ENCODE results near the gene SHISA6.
"Not testable (repeated sequence)": the region's sequence is repeated elsewhere in the genome, so short reads cannot be mapped to it uniquely, and the experiment has no call there.

SHISA6 gene

DNA sequence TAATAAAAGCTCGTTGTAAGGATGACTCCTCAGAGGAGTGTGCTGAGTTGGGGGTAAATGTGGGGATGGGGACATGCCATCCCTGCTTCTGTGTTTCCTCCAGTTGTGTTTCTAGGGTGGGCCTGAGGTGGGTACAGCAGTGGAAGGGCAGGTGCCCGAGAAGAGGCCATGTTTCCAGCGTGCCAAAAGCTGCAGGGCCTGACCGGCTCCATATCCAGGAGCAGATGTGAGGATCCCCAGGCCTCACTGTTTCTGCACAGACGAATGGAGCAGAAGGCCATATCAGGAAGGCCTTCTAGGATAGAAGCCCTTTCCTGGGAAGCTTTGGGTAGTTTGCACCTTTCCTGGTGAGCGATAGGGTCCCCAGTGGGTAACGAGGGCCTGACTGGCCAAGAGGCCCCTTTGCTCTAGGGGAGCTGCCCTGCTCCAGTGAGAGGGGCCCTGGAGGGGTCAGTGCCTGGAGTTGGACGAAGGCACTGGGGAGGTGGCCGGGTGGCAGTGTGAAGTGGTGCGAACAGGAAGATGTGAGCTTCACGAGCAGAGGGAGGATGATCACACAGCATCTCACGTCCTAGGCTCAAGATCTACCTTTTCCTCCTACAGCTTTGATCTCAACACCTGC is 62.9 kb downstream of the SHISA6 start:
- no peak for DNase-seq

DNA sequence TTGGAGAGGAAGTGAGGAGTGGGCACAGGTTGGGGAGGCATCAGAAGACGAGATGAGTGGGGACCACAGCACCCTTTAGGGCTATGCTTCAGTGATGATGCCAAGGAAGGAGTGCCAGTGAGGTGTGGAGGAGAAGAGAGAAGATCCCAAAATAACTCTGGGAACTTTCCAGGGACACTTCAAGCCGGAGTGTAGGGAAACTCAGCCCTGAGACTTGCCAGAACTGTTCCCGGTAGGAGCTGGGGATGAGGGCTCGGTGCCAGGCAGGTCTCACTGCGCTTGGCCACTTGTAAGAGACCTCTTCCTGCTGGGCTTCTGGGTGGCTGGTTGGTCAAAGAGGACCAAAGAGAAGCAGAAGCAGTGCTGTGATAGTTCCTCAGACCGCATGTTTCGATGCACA is 63.6 kb downstream of the SHISA6 start:
- DNase-seq, result no peak

DNA sequence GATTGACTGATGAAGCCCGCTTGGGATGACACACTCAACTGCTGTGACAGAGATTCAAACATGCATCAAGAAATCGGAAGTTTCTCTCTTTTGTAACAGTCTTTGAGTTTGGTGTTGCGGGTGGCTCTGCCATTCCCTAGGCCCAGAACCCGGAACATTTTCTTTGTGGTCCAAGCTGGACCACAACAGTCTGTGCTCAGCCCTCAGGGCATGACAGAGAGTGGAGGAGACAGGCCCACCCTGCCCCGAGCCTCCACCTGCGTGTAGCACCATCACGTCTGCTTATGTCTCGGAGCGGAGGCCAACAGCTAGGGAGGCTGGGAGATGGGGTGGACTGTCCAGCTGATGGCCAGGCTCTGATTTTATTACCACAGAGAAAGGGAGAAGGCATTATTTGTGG is 64.5 kb downstream of the SHISA6 start:
- DNase-seq, result no peak

DNA sequence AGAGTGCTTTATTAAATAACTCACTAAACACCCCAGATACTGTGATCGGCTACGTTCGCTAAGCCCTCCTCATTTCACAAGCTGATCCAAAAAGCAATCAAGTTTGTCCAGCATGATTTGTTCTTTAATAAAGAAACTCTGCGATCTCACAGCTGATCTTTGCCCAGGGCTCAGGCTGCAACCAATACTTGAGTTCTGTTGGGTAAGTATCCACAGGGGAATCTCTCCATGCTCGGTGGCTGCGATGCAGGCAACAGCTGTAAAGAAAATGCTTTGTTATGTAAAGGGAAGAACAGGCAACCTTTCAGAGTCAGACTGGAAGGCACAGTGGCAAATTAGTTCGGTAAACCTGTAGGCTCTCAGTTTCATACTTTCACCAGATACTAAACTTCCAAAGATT is 67.5 kb downstream of the SHISA6 start:
- no peak for DNase-seq

DNA sequence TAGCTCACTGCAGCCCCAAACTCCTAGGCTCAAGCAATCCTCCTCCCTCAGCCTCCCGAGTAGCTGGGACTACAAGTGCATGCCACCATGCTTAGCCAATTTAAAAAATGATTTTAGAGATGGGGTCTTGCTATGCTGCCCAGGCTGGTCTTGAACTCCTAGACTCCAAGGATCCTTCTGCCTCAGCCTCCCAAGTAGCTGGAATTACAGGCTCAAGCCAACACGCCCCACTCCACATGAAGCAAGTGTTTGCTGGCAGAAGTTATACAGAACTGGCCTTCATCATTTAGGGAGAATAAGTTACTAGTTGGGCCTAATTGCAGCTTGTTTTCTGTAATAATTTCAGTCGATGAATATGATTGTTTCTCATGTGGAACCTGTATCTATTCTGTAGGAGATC is 68.0 kb downstream of the SHISA6 start:
- DNase-seq, result no peak

DNA sequence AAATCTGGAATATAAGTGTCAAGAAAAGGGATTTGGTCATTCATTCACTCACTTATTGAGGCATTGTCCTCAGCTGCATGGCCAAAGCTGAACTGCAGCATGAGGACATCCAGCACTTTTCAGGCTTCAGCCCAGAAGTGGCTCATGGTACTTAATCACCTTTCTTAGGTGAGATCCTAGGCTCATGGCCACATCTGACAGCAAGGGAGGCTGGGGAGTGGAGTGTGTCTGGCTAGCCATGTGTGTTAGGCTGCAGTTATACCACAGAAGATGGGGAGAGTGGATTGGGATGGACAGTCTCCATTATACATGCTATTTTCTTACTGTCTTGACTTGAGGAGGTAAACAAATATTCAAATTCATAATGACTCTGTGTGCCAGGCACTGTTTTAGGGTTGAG is 68.8 kb downstream of the SHISA6 start:
- no peak for DNase-seq

DNA sequence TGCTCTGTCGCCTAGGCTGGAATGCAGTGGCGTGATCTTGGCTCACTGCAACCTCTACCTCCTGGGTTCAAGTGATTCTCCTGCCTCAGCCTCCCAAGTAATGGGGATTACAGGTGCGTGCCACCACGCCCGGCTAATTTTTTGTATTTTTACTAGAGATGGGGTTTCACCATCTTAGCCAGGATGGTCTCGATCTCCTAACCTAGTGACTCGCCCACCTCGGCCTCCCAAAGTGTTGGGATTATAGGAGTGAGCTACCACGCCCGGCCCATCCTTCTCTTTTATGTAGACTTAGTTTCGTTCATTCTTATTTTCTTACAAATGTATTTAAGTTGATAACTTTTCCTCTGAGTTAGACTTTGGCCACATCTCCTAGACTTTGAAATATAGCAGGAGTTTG is 75.4 kb downstream of the SHISA6 start:
- not testable (repeated sequence) for DNase-seq

DNA sequence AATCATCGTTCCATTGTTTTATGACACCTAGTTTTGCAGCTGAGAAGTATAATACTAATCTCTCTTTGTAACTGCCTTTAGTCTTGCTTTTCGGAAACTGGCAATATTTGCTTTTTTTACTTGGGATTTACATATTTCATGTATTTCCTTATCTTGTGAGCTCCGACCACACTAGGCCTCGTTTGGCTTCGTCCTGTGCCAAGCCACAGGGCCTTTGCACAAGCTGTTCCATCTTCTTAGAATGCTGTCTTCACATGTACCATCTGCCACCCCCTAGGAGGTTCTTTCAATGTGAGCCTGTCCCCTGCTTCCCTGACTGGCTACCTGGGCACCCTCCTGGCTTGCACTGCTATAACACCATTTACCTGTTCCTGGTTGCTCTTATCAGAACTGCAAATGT is 77.2 kb downstream of the SHISA6 start:
- DNase-seq, result no peak

DNA sequence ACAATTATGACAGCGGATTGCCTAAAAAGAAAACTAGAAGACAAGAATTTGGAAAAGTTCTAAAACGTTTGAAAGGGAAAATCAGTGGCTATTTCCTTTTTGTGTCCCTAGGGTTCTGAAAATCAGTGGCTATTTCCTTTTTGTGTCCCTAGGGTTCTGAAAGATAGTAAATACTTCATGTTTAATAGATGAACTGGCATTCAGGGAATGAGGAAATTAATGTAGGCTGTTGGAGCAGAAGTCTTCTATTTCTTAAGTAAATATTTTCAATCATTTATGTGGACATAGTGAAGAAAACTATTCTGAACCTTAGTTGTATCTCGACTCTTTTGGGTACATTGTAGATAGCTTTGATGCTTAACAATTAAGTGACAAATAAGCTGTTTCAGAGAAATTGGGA is 78.9 kb downstream of the SHISA6 start:
- no peak for DNase-seq

DNA sequence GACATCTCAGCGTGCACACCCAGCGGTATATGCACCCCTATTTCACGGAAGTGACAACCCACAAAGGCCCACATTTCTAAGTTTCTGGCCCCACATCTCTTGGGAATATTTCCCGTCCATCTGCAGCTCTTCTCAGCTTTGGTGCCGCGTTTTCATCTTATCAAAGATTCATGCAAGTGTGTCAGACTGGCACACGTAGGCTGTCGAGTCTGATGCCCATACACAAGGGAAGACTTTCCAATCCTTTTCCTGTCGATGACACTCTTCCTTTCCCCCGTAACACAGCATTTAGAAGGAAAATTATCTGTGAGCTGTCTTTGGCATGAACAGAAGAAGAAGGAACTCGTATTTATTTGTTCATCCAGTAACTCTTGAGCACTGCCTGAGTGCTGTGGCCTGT is 83.0 kb downstream of the SHISA6 start:
- no peak for DNase-seq

DNA sequence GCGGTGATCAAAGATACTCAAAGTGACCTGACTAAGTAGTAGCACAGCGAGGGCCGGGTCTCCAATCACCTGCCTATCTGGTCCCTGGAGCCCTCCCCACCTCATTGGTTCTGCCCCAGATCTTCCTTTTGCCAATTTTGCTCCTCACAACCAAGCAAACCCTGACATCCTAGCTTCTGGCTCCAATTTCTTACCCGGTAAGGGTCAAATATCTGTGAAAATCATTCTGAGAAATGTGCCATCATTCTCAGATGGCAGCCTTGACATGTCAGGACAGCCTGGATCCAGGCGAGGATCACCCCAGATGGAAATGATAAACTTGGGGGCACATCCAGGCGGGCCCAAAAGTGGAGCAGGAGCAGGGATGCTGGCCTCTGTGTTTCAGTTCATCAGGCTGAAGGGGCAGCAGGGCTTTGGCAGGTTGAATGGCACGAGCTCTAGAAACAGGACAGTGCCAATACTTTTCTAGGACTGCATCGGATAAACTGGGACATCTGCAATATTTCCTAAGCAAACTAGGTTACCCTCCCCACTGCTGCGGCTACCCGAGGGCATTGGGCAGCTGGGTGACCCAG is 83.9 kb downstream of the SHISA6 start:
- DNase-seq, result no peak

DNA sequence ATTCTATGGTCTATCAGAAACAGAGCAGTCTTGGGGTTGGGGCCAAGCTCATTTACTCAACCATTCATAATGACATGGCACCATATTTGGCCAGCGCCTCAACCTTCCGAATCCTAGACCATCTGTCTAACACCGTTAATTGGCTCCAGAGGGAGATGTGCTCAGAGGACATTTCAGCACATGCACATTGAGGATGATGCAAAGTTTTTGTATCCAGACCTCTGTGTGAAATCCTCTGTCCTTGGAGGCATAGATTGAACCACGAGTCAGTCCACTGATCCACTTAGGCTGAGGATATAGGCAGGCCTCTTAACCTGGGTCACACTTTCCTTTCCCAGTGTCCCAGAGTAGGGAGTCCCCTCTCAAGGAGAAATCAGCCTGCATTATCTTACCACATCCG is 85.5 kb downstream of the SHISA6 start:
- DNase-seq, result no peak

DNA sequence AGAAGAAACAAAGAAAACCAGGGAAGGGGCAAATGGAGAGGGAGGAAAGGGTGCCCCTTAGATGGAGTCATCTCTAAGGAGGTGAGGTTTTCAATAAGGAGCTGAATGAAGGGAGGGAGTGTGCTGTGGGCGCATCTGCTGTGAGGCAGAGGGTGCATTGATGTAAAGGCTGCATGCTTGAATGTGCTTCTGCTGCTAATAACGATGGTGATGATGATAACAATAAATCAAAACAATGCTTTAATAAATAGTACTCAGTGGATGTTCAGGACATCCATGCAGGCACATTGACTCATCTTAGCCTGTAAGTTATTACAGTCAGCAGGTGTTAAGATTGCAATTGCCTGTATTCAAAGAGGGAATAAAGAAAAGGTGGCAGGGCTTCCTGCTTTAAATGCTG is 87.8 kb downstream of the SHISA6 start:
- no peak for DNase-seq

DNA sequence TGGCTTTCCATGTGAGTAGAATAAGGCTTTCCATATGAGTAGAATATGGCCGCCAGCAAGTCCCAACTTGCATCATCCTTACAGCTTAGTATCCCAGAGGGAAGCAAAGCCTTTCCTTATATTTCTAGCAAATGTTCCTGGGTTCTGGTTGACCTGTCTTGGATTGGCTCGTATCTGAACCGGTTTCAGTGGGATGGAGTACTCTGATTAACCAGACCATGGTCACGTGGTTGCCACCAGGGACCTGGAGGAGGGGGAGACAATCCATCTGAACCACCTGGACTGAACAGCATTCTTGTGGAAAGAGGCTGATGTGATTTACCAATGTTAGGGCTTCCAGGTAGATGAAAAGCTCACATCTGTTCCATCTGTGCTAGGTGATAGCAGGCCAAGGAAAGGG is 89.0 kb downstream of the SHISA6 start:
- DNase-seq, result no peak

DNA sequence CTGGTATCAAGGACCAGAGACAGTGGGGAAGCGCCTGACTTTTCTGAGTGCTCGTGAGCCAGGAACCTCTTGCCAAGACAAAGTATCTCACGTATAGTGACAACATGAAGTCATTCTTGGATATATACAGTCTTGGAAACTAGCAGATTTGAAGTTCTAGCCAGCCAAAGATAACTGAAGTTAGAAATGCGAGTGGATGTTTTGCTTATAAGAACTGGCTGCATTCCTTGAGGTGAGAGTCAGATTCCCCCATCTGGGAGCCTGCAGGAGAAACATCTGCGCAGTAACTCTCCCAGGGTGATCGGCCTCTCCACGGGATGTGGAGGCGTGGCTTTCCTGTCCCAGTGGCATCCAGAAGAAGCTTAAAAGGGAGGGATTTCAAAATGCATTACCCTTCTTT is 89.8 kb downstream of the SHISA6 start:
- no peak for DNase-seq

DNA sequence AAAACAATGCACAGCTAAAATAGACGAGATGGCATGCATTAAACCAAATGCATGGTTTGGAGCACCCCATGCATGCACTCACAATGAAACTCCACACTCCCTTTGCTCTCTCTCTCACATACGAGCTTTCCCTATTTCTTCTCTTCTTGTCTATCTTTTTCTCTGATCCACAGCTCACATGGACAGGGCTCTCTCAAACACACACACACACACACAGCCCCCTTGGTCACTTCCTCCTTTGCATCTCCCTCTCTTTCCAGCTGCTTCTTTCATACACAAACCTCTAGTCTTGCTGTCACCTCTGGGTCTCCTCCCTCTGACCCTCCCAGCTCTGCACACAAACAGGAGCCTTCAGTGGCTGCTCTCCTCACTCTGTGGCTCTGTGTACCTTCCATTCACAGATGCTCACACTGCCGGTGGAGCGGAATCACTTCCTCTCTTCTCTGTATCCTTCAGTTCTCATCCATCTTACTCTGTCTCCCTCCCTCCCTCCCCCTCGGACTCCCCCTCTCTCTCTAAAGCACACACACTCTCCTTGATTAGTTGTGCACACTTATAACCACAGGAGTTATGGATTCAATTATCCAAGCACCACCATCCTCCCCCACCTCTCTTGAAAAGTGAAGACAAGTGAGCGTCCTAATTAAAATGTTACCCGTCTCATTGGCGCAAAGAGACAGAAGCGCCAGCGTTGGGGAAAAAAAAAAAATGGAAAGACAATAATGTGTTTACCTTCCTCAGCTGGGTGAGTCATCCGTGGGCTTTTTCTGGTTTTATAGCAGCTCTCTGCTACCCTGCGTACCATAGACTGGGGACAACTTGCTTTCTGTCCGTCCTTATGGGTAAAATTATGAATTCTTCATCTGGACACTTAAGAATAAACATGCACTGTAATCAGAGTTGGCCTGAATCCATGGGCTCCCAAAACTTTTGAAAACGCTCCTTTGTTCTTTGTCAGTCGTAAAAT is 90.8 kb downstream of the SHISA6 start:
- no peak for DNase-seq

DNA sequence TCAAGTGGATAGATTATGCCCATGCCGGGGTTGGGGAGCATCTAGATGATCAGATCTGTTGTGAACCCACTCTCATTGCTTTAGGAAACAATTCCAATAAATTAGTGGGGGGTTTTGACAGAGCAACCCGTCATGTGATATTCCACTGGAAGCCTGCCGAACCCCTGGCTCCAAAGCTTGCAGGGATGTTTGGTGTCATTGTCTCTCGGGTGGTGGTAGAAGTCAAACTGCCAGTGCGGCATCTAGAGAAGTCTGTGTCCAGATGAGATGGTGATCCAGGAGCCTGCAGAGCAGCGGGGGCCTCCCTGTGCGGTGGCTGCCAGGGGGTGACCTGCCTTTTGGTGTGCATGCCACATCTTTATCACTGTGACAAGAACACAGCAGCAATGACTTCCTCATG is 91.7 kb downstream of the SHISA6 start:
- DNase-seq, result no peak

DNA sequence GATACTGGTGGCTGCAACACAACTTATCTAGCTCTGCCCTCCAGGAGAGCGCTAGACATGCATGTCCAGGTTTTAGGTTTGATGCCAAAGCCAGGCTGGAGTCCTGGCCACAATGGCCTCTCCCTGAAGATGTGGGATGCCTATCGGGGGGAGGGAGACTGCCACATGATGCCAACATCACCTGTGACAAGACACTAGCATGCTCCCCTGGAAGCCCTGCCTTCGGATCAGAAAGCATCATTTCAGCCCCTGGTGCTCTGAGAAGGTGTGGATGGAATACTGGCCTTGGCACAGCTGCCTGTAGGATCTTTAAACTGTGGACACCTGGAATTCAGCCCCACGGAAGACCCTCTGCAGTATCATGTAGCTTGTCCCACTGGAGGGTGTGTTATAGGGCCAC is 93.5 kb downstream of the SHISA6 start:
- DNase-seq, result no peak

DNA sequence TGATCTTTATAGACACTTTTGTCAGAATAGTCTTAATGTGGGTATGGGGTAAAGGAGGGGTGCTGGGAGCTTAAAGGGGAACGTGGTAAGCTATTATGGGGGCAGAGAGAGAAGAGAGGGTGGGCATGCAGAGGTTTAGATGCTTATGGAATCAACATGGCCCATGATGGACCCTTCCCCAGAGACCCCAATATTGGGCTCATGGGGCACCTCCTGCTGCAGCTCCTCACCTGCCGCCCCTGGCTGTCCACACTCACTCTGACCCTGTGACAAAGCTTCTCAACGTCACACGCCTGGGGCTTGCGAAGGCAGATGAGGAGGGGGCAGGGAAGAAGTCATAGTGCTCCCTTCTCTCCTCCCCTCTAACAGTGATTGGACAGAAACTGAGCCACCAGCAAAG is 95.3 kb downstream of the SHISA6 start:
- no peak for DNase-seq

DNA sequence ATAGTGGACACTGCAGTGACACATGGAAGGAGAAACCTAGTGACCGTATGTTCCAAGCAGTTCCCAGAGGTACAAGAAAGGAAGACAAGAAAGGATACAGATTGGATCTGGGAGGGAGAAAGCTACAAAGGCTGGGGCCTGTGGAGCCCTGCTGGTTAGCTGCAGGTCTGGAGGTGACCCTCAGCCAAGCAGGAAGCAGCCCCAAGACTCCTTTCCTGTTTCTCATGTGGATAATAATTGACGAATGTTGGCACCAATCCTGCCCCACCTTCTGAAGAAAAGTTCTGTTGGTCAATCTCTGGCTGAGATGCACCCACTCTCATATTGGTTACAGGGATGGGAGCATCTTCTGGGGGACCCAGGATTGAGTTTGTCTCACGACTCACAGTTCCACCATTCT is 99.8 kb downstream of the SHISA6 start:
- no peak for DNase-seq

DNA sequence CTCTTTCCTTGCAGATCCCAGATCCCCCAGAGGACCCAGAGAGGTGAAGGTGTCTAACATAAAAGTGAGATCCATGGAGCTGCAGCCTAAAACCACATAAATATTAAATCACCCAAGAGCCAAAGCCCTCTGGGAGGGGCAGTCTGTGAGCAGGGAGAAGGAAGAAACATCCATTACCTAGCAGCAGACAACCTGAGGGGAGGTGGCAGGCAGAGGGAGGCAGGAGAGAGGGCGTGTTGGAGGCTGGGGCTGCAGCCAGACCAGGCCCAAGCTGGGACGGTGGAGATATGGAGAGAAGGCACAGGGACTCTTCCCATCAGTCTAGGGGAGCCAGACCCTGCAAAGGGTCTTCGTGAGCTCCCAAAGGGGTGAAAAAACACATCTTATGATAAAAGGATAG is 101.1 kb downstream of the SHISA6 start:
- DNase-seq, result no peak

DNA sequence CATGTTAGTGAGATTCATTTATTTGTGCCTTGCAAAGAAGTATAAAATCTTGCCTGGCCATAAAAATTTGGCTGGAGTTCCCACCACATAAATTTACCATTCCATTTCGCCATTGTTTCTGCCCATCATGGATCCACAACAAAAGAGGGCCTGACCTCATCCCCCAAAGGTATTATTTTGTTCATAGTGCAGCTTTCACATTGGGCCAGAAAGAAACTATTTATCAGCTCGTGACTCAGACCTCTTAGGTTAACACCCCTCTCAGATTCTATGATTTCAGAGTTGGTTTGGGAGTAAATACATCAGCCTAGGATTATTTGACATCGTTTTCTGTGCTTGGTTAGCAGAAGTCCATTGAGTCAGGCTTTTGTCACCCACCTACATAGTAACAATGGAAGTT is 108.1 kb downstream of the SHISA6 start:
- no peak for DNase-seq

DNA sequence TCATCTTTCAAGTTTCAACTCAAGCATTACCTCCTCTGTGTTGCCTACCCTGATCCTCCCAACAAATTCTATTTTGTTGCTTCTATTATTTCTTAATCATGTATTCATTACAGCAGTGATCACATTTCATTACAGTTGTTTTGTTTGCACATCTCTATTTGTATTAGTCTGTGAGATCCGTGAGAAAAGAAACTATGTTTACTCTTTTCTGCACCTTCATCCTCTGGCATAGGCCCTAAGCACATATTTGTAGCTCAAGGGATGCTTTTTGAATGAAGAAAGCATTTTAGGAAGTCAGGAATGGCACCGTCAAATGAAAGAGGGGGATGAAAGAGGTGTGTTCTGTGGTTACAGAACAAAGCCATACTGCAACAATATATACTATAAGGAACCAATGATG is 110.5 kb downstream of the SHISA6 start:
- DNase-seq, result no peak

DNA sequence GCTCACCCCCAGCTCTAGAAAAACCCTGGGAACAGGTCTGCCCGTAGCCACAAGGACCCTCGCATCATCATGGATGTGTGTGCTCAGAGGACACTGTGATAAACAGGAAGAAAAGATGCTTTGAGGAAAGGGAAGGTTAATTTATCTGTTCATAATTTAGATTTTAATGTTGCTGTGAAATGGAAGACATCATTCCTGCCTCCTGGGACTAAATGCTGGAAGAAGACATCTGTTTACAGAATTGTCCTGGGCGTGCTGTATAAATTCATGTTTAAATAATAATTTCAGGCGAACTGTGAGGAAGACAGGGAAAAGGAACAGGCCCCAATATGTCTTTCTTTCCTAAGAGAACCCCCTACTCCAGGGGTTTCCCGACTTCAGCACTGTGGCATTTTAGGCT is 112.6 kb downstream of the SHISA6 start:
- DNase-seq, result no peak

Data from NCI-H1436 (cell line).